Hepatocyte (in vitro differentiated cells): ENCODE measurements around the gene QRICH2. TPM values are rescaled to one million over a fixed set of nuclear protein-coding genes. Genes with fewer than 3 reads are reported as not detected.

Experiments used
- DNase-seq: peaks from one replicate; pipeline ENCODE4 v3.0.0-alpha.2; 2016; ENCODE audit warnings: low spot score
- H2AFZ ChIP-seq: fragments of 200-600 bp; sonication (generic); 2 replicates; pipeline ENCODE4 v1.6.0; 2016; ENCODE audit warnings: antibody characterized with exemption, mild to moderate bottlenecking
- H3K27ac ChIP-seq: fragments of 200-600 bp; sonication (generic); 2 replicates; pipeline ENCODE4 v1.5.1; 2016; ENCODE audit warnings: mild to moderate bottlenecking
- H3K27me3 ChIP-seq: fragments of 200-600 bp; sonication (generic); 2 replicates; pipeline ENCODE4 v1.6.1; 2016
- H3K36me3 ChIP-seq: fragments of 200-600 bp; sonication (generic); replicated peaks from 2 replicates; pipeline ENCODE4 v1.5.1; 2016; ENCODE audit warnings: low read depth; ENCODE audit not compliant: insufficient read depth
- H3K4me1 ChIP-seq: fragments of 200-600 bp; sonication (generic); 2 replicates; pipeline ENCODE4 v1.5.1; 2016; ENCODE audit warnings: mild to moderate bottlenecking, moderate library complexity; ENCODE audit not compliant: insufficient read depth
- H3K4me2 ChIP-seq: fragments of 200-600 bp; sonication (generic); 2 replicates; pipeline ENCODE4 v1.6.0; 2016
- H3K4me3 ChIP-seq: fragments of 200-600 bp; sonication (generic); 2 replicates; pipeline ENCODE4 v1.5.1; 2016; ENCODE audit warnings: mild to moderate bottlenecking
- H3K79me2 ChIP-seq: fragments of 200-600 bp; sonication (generic); 2 replicates; pipeline ENCODE4 v1.6.0; 2017; ENCODE audit warnings: mild to moderate bottlenecking
- H3K9me2 ChIP-seq: fragments of 200-600 bp; sonication (generic); replicated peaks from 2 replicates; pipeline ENCODE4 v1.6.0; 2017; ENCODE audit warnings: mild to moderate bottlenecking; ENCODE audit not compliant: insufficient read depth
- H3K9me3 ChIP-seq: fragments of 200-600 bp; sonication (generic); 2 replicates; pipeline ENCODE4 v1.5.1; 2016; ENCODE audit warnings: low read depth, mild to moderate bottlenecking
- H4K20me1 ChIP-seq: fragments of 200-600 bp; sonication (generic); 2 replicates; pipeline ENCODE4 v1.6.0; 2016; ENCODE audit warnings: mild to moderate bottlenecking; ENCODE audit not compliant: insufficient read depth, poor library complexity, severe bottlenecking
- EZH2 ChIP-seq: fragments of 200-600 bp; sonication (generic); IDR thresholded peaks from 2 replicates; pipeline ENCODE4 v1.6.1; 2016; ENCODE audit warnings: antibody characterized with exemption, mild to moderate bottlenecking, borderline replicate concordance
- EZH2phosphoT487 ChIP-seq: fragments of 200-600 bp; sonication (generic); IDR thresholded peaks from one replicate; pipeline ENCODE4 v1.6.1; 2018; ENCODE audit warnings: antibody characterized with exemption, mild to moderate bottlenecking, low read depth, moderate library complexity; ENCODE audit not compliant: unreplicated experiment, severe bottlenecking
- WGBS: methylation state at CpG from one replicate; pipeline ENCODE4 v1.1.6; 2016; ENCODE audit warnings: low lambda C conversion rate; ENCODE audit errors: missing lambda C conversion rate; 5-methylcytosine and 5-hydroxymethylcytosine counted together
- polyA plus RNA-seq: library from polyadenylated mRNA; unstranded; fragments of >200 nt; fragmentation: Nextera tagmentation; extraction: Ambion mirVana; gene quantifications from 2 replicates; pipeline ENCODE4 v1.2.1, GENCODE V29; 2016
- total RNA-seq: library from RNA; depleted of rRNA; stranded (reverse); fragments of >200 nt; gene quantifications from 2 replicates; pipeline ENCODE4 v1.2.3, GENCODE V29; 2014
- TF ChIP-seq, protein P1 (sequence below): fragments of 200-600 bp; sonication (generic); IDR thresholded peaks from 2 replicates; pipeline ENCODE4 v1.5.1; 2016; ENCODE audit warnings: antibody characterized with exemption, mild to moderate bottlenecking; ENCODE audit not compliant: poor library complexity

The QRICH2 gene
- total and polyA plus RNA-seq, 2 experiments from 2014 or later = 2.3 to 2.8 TPM

GRCh38 chr17:76262732-76263344 lies 45.2 kb downstream of the QRICH2 start:
- 49% methylated on average over 9 of the region's 9 CpGs for WGBS
- Histone ChIP-seq H3K9me3 (no peaks in the 10 kb centered on the region), H4K20me1 (no peaks in the 10 kb centered on the region), H3K4me3 (no peak overlapping the region), H3K4me1 (peaks cover 31% of the 10 kb centered on the region), H2AFZ (peak overlapping the region; percentile 7), H3K79me2 (peaks cover 22% of the 10 kb centered on the region), H3K9me2 (no peaks in the 10 kb centered on the region), H3K36me3 (no peaks in the 10 kb centered on the region), H3K4me2 (peak overlapping the region; percentile 62), H3K27ac (peak overlapping the region; percentile 93), H3K27me3 (no peaks in the 10 kb centered on the region)
- no peak for TF ChIP-seq EZH2phosphoT487
- TF ChIP-seq, protein P1, sequence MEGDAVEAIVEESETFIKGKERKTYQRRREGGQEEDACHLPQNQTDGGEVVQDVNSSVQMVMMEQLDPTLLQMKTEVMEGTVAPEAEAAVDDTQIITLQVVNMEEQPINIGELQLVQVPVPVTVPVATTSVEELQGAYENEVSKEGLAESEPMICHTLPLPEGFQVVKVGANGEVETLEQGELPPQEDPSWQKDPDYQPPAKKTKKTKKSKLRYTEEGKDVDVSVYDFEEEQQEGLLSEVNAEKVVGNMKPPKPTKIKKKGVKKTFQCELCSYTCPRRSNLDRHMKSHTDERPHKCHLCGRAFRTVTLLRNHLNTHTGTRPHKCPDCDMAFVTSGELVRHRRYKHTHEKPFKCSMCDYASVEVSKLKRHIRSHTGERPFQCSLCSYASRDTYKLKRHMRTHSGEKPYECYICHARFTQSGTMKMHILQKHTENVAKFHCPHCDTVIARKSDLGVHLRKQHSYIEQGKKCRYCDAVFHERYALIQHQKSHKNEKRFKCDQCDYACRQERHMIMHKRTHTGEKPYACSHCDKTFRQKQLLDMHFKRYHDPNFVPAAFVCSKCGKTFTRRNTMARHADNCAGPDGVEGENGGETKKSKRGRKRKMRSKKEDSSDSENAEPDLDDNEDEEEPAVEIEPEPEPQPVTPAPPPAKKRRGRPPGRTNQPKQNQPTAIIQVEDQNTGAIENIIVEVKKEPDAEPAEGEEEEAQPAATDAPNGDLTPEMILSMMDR = no peak
- no peak for TF ChIP-seq EZH2
- DNase-seq = peak; percentile 68

DNA sequence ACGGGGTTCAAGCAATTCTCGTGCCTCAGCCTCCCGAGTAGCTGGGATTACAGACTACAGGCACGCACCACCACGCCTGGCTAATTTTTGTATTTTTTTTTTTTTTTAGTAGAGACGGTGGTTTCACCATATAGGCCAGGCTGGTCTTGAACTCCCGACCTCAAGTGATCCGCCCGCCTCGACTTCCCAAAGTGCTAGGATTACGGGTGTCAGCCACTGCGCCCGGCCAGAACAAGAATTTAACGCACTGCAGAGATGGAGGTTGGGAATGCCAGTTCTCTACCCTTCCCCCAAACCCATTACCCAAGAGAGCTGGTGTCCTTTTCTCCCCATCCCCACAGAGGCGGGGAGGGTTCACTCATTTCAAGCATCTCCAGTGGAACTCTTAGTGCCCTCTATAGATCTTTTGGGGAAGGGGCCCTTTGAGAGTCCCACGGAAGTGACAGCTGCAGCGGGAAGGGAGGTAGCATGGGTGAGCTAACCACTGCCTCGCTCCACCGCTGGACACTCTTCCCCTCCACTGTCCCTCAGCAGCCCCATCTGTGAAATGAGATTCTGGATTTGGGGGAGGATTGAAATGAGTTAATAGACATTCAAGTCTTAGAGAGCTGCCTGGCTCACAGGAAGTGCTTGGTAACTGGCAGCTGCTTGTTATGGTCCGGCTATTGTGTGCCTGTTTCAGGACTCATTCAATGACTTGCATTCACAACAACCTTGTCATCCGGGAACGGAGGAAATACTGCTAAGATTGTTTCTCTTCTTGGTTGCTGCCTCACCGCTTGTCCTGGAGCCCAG lies 46.5 kb downstream of the QRICH2 start:
- H3K4me2 ChIP-seq = peak overlapping the region; percentile 62
- WGBS = 87% methylated on average over 23 of the region's 23 CpGs
- no peak overlapping the region for H2AFZ ChIP-seq

GRCh38 chr17:76260669-76261068 lies 47.4 kb downstream of the QRICH2 start:
- Histone ChIP-seq H3K36me3 (no peaks in the 10 kb centered on the region), H3K4me3 (no peak overlapping the region), H3K27ac (peak overlapping the region; percentile 99), H2AFZ (no peak overlapping the region), H3K27me3 (no peaks in the 10 kb centered on the region), H3K4me2 (no peak overlapping the region), H3K79me2 (peaks cover under 1% of the 10 kb centered on the region), H4K20me1 (no peaks in the 10 kb centered on the region), H3K9me2 (no peaks in the 10 kb centered on the region), H3K4me1 (peaks cover 25% of the 10 kb centered on the region), H3K9me3 (no peaks in the 10 kb centered on the region)
- TF ChIP-seq EZH2 = no peak
- no peak for TF ChIP-seq EZH2phosphoT487
- TF ChIP-seq, protein P1 = no peak
- no peak for DNase-seq
- 90% methylated on average over 5 of the region's 5 CpGs for WGBS

More for the DNA sequence above, 46.5 kb downstream of the QRICH2 start:
- peak overlapping the region; percentile 93 for H3K27ac ChIP-seq
- no peak overlapping the region for H3K4me3 ChIP-seq
- peaks cover 25% of the 10 kb centered on the region for H3K4me1 ChIP-seq
- TF ChIP-seq, protein P1 = no peak
- TF ChIP-seq EZH2 = no peak
- TF ChIP-seq EZH2phosphoT487 = no peak
- peaks cover 10% of the 10 kb centered on the region for H3K79me2 ChIP-seq
- no peaks in the 10 kb centered on the region for H3K9me2 ChIP-seq
- no peaks in the 10 kb centered on the region for H4K20me1 ChIP-seq
- no peaks in the 10 kb centered on the region for H3K9me3 ChIP-seq
- DNase-seq = no peak
- H3K36me3 ChIP-seq = no peaks in the 10 kb centered on the region
- no peaks in the 10 kb centered on the region for H3K27me3 ChIP-seq
